Coronary artery (tissue), 2 donors: ENCODE measurements around the gene MIPOL1.

Source experiments
- DNase-seq: peaks from one replicate; pipeline ENCODE4 v3.0.0-alpha.2; 2017; ENCODE audit warnings: low spot score
- H3K27ac ChIP-seq, 2 donors: fragments of 200-600 bp; sonication (generic); one replicate each; pipeline ENCODE4 v1.5.1; 2016 to 2019
- H3K4me3 ChIP-seq: fragments of 200-600 bp; sonication (generic); 2 replicates; pipeline ENCODE4 v1.5.1; 2016; ENCODE audit warnings: mild to moderate bottlenecking, moderate library complexity
- TF ChIP-seq, protein P1 (sequence below): fragments of 200-600 bp; sonication (generic); IDR thresholded peaks from one replicate; pipeline ENCODE4 v1.5.1; 2019; ENCODE audit warnings: antibody characterized with exemption

Gene MIPOL1

DNA sequence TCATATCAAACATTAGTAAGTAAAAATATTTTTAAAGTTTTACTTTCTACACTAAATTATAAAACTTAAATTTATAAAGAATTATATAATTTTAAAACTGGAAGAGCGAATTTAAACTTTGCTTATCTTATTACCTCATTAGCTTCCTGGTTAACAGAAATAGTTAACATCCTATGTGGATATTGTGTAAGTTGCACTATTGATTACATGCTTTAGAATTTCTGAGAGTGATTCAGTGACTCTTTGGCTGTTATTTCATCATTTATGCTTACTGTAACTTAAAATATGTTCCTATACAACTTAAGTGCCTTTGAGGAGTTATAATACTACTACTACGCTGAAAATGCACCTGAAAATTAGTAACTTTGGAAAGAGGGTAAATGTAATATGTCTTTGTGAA is 295.9 kb downstream of the MIPOL1 start:
- H3K27ac ChIP-seq, result no peak overlapping the region
- no peak overlapping the region for H3K4me3 ChIP-seq
- TF ChIP-seq, protein P1, sequence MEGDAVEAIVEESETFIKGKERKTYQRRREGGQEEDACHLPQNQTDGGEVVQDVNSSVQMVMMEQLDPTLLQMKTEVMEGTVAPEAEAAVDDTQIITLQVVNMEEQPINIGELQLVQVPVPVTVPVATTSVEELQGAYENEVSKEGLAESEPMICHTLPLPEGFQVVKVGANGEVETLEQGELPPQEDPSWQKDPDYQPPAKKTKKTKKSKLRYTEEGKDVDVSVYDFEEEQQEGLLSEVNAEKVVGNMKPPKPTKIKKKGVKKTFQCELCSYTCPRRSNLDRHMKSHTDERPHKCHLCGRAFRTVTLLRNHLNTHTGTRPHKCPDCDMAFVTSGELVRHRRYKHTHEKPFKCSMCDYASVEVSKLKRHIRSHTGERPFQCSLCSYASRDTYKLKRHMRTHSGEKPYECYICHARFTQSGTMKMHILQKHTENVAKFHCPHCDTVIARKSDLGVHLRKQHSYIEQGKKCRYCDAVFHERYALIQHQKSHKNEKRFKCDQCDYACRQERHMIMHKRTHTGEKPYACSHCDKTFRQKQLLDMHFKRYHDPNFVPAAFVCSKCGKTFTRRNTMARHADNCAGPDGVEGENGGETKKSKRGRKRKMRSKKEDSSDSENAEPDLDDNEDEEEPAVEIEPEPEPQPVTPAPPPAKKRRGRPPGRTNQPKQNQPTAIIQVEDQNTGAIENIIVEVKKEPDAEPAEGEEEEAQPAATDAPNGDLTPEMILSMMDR, result no peak
- no peak for DNase-seq

DNA sequence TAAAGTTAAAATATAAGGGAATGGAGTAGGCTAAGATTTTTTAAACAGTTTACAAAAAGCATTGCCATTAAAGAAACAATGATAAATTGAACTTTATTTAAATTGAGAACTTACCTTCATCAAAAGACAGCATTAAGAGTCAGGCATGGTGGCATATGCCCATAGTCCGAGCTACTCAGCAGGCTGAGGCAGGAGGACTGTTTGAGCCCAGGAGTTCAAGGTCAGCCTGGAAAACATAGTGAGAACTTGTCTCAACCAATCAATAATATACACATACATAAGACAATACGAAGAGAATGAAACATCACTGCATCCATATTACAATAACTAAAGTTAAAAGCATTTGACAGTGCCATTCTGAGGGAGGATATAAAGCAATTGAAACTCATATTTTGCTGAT is 299.7 kb downstream of the MIPOL1 start:
- H3K4me3 ChIP-seq, result no peak overlapping the region
- TF ChIP-seq, protein P1, result no peak
- DNase-seq, result no peak
- H3K27ac ChIP-seq, result no peak overlapping the region

DNA sequence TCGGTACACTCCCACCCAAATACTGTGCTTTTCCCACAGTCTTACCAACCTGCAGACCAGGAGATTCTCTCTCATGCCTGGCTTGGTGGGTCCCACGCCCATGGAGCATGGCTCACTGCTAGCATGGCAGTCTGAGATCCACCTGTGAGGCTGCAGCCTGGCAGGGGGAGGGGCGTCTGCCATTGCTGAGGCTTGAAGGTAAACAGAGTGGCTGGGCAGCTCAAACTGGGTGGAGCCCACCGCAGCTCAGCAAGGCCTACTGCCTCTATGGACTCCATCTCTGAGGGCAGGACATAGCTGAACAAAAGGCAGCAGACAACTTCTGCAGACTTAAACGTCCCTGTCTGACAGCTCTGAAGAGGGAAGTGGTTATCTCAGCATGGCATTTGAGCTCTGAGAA is 304.1 kb downstream of the MIPOL1 start:
- TF ChIP-seq, protein P1, result no peak
- no peak overlapping the region for H3K4me3 ChIP-seq
- no peak for DNase-seq
- no peak overlapping the region for H3K27ac ChIP-seq

DNA sequence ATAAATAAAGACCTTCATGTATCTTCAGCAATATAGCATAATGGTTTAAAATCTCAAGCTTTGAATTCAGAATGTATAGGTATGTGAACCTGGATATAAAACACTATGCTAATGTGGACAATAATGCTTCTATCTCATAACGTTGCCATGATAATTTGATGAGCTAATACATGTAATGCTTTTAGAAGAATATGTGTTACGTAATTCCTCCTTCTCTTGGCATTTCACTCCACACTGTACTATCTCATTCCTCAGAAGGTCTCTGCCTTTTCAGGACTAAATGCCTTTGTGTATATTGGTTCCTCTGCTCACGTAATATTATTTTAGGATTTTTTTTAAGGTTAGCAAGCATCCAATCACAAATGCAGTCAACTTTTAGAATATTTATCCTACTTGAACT is 310.8 kb downstream of the MIPOL1 start:
- Histone ChIP-seq H3K27ac (no peak overlapping the region), H3K4me3 (no peak overlapping the region)
- TF ChIP-seq, protein P1, result no peak
- no peak for DNase-seq

DNA sequence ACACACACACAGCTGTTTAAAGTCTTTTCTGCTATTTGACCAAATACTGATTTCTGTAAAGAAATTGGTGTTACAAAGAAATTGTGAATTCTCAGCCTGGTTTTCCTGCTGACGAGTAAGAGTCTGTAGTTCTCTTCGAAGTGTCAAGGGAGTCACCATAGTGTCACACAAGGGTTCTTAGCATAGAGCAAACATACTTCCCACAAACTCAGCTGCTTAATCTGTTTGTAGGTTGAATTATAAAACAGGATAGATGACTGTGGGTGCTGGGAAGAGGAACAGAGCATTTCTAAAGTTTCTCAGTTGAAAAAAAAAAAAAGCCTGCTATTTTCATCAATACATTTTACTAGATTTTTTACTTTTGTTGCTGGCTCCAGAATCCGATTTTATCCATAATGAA is 314.4 kb downstream of the MIPOL1 start:
- TF ChIP-seq, protein P1, result no peak
- H3K27ac ChIP-seq, result no peak overlapping the region
- no peak for DNase-seq
- no peak overlapping the region for H3K4me3 ChIP-seq

DNA sequence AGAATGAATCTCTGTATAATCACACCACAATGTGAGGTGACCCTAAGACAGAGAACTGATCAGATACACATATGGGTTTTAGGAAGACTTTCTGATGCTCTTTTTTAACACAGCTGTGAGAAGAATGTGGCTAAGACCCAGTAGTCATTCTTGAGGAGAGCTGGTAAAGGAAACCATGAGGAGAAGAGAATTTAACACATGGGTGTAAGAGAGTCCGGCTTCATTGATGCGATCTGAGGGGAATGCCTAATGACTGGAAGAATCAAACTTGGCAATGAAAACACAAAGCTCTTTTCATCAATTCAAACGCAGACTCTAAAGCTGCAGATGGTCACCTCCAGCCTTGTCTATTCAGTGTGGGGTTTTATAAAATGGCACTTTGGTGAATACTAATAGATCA is 318.0 kb downstream of the MIPOL1 start:
- no peak overlapping the region for H3K4me3 ChIP-seq
- H3K27ac ChIP-seq, result no peak overlapping the region
- TF ChIP-seq, protein P1, result no peak
- no peak for DNase-seq

DNA sequence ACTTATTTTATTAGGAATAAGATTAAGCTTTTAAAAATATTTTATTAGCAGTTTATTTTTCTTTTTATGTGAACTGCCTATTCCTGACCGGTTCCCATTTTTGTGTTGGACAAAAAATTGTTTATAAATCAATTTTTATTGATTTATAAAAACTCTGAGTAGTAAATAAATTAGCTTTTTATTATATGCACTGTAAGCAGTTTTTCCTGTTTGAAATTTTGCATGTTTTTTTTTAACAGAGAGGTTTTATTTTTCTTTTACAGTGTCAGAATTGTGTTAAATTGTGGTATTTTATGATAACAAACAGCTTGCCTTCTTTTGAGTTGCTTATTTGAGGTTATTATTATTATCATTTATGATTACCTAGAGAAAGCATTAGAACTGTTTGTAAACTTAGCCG is 329.3 kb downstream of the MIPOL1 start:
- Histone ChIP-seq H3K27ac (no peak overlapping the region), H3K4me3 (no peak overlapping the region)
- DNase-seq, result no peak
- TF ChIP-seq, protein P1, result no peak
